Cardiac fibroblast (primary cell): ENCODE measurements around the gene TAF7.

ENCODE experiments used
- DNase-seq, 2 donors: peaks; one replicate each; pipeline versions ENCODE4 v3.0.0 to v3.0.0-alpha.2; 2010; ENCODE audit warnings: low read depth in 2 of 2
- H3K4me3 ChIP-seq, 2 donors: replicated peaks in 1 of 2; 1 replicate in 1 of 2; 2 replicates in 1 of 2; pipeline ENCODE4 v1.5.1; 2011; ENCODE audit warnings: low read depth in 2 of 2, low read length in 2 of 2, mild to moderate bottlenecking in 2 of 2, moderate library complexity in 1 of 2
- CTCF ChIP-seq: IDR thresholded peaks from one replicate; pipeline ENCODE4 v1.5.1; 2011; ENCODE audit warnings: low read depth, mild to moderate bottlenecking, low read length, inconsistent platforms

TAF7 gene

DNA sequence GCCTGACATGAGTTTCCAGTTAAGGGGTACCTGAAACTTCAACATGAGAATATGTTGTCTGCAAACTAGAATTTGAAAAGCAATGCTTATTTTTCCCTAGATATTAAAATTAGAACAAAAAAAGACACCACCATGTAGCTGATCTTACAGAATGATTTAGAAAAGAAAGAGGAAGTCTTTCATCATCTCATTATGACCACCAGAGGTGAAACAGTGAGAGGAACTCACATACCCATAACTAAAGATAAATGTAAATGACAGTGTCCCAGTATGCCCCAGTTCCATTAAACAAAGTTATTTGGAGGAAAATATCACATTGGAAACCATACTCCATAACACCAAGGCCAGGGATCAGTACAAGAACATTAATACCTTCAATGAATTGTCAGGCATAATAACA lies 6.9 kb downstream of the TAF7 start:
- H3K4me3 ChIP-seq, result no peak overlapping the region
- no peak for TF ChIP-seq CTCF
- no peak for DNase-seq

GRCh38 chr5:141306630-141307029 lies 14.0 kb downstream of the TAF7 start:
- TF ChIP-seq CTCF, result no peak
- DNase-seq, result no peak
- H3K4me3 ChIP-seq, result no peak overlapping the region

GRCh38 chr5:141303756-141304155 lies 16.8 kb downstream of the TAF7 start, which contains the start of gene SLC25A2:
TSS of gene SLC25A2 (minus strand) at chr5:141304049. CDS start at chr5:141303865, 184 bp downstream.
- TF ChIP-seq CTCF, result no peak
- no peak within 1 kb of the TSS for H3K4me3 ChIP-seq
- DNase-seq, result no peak

- H3K4me3 ChIP-seq, result no peak overlapping the region
- DNase-seq, result peak in 1 of 2 donors; percentile 31
- TF ChIP-seq CTCF, result no peak
These were observed 22.2 kb downstream of the TAF7 start for GRCh38 chr5:141298376-141298775.

- no peak for TF ChIP-seq CTCF
- no peak overlapping the region for H3K4me3 ChIP-seq
- DNase-seq, result no peak
These were observed 47.7 kb downstream of the TAF7 start for GRCh38 chr5:141272906-141273305.

DNA sequence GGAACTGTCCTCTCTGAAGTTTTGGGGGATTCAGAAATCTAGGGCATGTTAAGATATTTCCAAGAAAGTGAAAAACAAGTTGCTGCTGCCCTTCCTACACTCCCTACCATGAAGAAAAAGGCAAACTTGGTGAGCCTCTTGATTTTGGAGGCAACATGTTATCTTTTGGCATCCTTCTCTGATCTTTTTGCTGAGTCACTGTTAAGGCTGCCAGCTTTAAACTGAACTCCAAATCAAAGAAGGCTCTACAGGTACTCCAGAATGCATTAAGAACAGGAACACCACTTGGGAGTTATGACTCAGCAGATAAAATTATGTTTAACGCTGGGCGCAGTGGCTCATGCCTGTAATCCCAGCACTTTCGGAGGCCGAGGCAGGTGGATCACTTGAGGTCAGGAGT lies 51.4 kb downstream of the TAF7 start:
- no peak for DNase-seq
- no peak overlapping the region for H3K4me3 ChIP-seq
- no peak for TF ChIP-seq CTCF
